ENCODE data around the gene FAM3B.
"Not testable (repeated sequence)": the region's sequence is repeated elsewhere in the genome, so short reads cannot be mapped to it uniquely, and the experiment has no call there.

DNA sequence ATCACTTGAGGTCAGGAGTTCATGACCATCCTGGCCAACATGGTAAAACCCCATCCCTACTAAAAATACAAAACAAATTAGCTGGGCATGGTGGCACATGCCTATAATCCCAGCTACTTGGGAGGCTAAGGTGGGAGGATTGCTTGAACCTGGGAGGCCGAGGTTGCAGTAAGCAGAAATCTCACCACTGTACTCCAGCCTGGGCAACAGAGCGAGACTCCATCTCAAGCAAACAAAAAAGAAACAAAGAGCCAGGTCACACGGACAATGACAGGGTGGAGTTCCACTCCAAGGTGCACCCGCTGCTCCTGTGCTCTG, 43.1 kb downstream of the FAM3B start:
- TF ChIP-seq, protein P1, sequence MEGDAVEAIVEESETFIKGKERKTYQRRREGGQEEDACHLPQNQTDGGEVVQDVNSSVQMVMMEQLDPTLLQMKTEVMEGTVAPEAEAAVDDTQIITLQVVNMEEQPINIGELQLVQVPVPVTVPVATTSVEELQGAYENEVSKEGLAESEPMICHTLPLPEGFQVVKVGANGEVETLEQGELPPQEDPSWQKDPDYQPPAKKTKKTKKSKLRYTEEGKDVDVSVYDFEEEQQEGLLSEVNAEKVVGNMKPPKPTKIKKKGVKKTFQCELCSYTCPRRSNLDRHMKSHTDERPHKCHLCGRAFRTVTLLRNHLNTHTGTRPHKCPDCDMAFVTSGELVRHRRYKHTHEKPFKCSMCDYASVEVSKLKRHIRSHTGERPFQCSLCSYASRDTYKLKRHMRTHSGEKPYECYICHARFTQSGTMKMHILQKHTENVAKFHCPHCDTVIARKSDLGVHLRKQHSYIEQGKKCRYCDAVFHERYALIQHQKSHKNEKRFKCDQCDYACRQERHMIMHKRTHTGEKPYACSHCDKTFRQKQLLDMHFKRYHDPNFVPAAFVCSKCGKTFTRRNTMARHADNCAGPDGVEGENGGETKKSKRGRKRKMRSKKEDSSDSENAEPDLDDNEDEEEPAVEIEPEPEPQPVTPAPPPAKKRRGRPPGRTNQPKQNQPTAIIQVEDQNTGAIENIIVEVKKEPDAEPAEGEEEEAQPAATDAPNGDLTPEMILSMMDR (IDR thresholded peaks at IDR 0.05) = not testable (repeated sequence)
- not testable (repeated sequence) for TF ChIP-seq SIN3A (IDR thresholded peaks at IDR 0.05; ENCODE audit: borderline replicate concordance, insufficient read depth, low read depth, low read length); POLR2AphosphoS5 (IDR thresholded peaks at IDR 0.05; ENCODE audit: low read depth, low read length); TCF7L2 (IDR thresholded peaks at IDR 0.05; ENCODE audit: low read depth, low read length)
- TF ChIP-seq, protein P2, sequence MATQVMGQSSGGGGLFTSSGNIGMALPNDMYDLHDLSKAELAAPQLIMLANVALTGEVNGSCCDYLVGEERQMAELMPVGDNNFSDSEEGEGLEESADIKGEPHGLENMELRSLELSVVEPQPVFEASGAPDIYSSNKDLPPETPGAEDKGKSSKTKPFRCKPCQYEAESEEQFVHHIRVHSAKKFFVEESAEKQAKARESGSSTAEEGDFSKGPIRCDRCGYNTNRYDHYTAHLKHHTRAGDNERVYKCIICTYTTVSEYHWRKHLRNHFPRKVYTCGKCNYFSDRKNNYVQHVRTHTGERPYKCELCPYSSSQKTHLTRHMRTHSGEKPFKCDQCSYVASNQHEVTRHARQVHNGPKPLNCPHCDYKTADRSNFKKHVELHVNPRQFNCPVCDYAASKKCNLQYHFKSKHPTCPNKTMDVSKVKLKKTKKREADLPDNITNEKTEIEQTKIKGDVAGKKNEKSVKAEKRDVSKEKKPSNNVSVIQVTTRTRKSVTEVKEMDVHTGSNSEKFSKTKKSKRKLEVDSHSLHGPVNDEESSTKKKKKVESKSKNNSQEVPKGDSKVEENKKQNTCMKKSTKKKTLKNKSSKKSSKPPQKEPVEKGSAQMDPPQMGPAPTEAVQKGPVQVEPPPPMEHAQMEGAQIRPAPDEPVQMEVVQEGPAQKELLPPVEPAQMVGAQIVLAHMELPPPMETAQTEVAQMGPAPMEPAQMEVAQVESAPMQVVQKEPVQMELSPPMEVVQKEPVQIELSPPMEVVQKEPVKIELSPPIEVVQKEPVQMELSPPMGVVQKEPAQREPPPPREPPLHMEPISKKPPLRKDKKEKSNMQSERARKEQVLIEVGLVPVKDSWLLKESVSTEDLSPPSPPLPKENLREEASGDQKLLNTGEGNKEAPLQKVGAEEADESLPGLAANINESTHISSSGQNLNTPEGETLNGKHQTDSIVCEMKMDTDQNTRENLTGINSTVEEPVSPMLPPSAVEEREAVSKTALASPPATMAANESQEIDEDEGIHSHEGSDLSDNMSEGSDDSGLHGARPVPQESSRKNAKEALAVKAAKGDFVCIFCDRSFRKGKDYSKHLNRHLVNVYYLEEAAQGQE (IDR thresholded peaks at IDR 0.05; ENCODE audit: insufficient read depth in 1 of 2, low read depth in 2 of 2, low read length in 1 of 2) = not testable (repeated sequence)
